ENCODE data around the gene GNG12.

The GNG12 gene

DNA sequence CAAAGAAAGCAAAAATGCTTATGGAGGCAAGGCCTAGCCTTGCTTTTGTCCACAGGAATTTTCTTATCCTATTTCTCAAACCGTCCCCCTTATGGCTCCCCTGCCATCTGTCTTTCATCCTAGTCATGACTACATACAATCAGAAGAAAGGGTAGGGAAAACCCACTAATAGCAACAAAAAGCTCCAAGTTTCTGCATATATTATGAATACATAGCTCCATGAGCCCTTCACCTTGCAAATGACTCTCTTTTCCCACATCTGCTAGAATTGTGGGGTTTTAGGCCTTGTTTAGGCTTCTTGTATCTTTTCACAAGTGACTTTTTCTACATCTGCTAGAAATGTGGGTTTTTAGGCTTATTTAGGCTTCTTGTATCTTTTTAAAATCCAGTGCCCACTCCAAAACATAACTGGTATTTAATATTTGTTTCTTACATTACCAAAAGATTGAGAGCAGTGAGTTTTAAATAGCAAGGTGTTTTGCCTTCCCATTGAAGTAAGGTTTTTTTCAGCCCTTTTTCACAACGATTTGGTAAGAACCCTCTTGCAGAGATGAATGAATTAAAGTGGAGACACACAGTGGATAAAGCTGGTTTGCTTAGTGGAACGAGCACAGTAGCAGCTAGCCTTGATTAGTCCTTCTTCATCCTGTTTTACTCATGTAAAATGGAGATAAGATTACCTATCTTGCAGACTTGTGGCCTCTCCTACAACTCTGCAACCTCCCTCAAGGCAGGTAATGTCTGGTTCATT lies 143.8 kb downstream of the GNG12 start:
- H3K27me3 ChIP-seq (ENCODE audit: insufficient read depth, low read depth): no peaks in the 10 kb centered on the region
- H3K4me2 ChIP-seq: no peak overlapping the region
- H3K9ac ChIP-seq: no peak overlapping the region

DNA sequence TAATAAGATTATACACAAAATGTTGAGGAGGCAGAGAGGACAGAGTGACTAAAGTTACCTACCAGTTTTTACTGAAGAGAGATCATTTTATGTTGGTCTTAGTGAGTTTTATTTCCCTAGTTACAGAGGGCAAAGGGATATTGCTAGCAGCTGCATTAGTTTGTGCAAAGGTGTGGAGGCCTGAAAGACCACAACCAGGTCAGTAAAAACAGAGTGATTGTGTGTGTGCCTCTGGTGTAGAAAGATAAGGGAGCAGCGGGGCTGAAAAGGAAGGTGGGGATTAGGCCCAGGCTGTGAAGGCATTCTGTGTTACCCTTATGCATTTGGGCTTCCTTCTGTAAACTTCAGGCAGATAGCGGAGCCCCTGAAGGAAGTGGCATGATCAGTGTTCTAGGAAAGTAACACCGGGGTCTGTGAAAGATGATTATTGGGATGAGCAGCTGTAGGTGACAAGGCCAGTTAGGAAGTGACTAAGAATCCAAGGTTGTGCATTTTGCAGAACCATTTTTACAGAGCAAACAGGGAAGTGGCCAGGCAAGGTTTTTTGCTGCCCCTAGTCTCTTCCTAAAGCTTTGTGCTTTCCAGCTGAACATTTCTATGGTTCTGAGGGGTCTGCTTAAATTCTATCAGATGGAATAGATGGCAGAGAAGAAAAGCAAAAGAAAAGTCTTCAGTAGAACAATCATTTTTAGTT lies 144.6 kb downstream of the GNG12 start:
- no peaks in the 10 kb centered on the region for H3K27me3 ChIP-seq (ENCODE audit: insufficient read depth, low read depth)
- H3K4me1 ChIP-seq (ENCODE audit: low read depth, poor library complexity, severe bottlenecking): peaks cover 22% of the 10 kb centered on the region
- H3K4me2 ChIP-seq: no peak overlapping the region
- no peak overlapping the region for H3K27ac ChIP-seq
- 0 out of 2 replicates have a peak, but pooled peaks cover 12% of the 10 kb centered on the region for H3K36me3 ChIP-seq (ENCODE audit: insufficient read depth)
- H2AFZ ChIP-seq (ENCODE audit: low read depth): no peak overlapping the region
- H4K20me1 ChIP-seq (ENCODE audit: insufficient read depth): 0 out of 2 replicates have a peak, but pooled peaks cover 4% of the 10 kb centered on the region
- no peak overlapping the region for H3K4me3 ChIP-seq (IDR thresholded peaks at IDR 0.05; ENCODE audit: insufficient read depth, low read depth, low read length)
- no peak for TF ChIP-seq CTCF (conservative IDR thresholded peaks at IDR 0.05; ENCODE audit: low read depth, low read length)
- peaks cover 27% of the 10 kb centered on the region; the same call in 1 of the 2 replicates for H3K79me2 ChIP-seq (ENCODE audit: insufficient read depth, low read depth)
- no peak overlapping the region for H3K9ac ChIP-seq

More for the DNA sequence above, 143.8 kb downstream of the GNG12 start:
- Histone ChIP-seq H3K79me2 (ENCODE audit: insufficient read depth, low read depth) (peaks cover 27% of the 10 kb centered on the region; the same call in 1 of the 2 replicates), H3K36me3 (ENCODE audit: insufficient read depth) (0 out of 2 replicates have a peak, but pooled peaks cover 12% of the 10 kb centered on the region), H2AFZ (ENCODE audit: low read depth) (no peak overlapping the region), H3K4me3 (IDR thresholded peaks at IDR 0.05; ENCODE audit: insufficient read depth, low read depth, low read length) (no peak overlapping the region), H4K20me1 (ENCODE audit: insufficient read depth) (0 out of 2 replicates have a peak, but pooled peaks cover 4% of the 10 kb centered on the region), H3K4me1 (ENCODE audit: low read depth, poor library complexity, severe bottlenecking) (peaks cover 15% of the 10 kb centered on the region), H3K27ac (no peak overlapping the region)
- TF ChIP-seq CTCF (conservative IDR thresholded peaks at IDR 0.05; ENCODE audit: low read depth, low read length): no peak

DNA sequence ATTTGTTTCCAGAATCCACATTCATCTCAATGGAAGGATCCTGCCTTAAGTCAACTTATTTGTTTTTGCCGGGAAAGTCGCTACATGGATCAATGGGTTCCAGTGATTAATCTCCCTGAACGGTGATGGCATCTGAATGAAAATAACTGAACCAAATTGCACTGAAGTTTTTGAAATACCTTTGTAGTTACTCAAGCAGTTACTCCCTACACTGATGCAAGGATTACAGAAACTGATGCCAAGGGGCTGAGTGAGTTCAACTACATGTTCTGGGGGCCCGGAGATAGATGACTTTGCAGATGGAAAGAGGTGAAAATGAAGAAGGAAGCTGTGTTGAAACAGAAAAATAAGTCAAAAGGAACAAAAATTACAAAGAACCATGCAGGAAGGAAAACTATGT lies 145.6 kb downstream of the GNG12 start:
- Histone ChIP-seq H4K20me1 (ENCODE audit: insufficient read depth) (0 out of 2 replicates have a peak, but pooled peaks cover 4% of the 10 kb centered on the region), H3K4me3 (IDR thresholded peaks at IDR 0.05; ENCODE audit: insufficient read depth, low read depth, low read length) (no peak overlapping the region), H3K79me2 (ENCODE audit: insufficient read depth, low read depth) (peaks cover 27% of the 10 kb centered on the region; the same call in 1 of the 2 replicates), H3K27me3 (ENCODE audit: insufficient read depth, low read depth) (no peaks in the 10 kb centered on the region), H3K27ac (peak overlapping the region; percentile 63; the same call in 1 of the 2 replicates), H3K4me1 (ENCODE audit: low read depth, poor library complexity, severe bottlenecking) (peaks cover 25% of the 10 kb centered on the region), H3K4me2 (peak overlapping the region; percentile 54), H3K36me3 (ENCODE audit: insufficient read depth) (0 out of 2 replicates have a peak, but pooled peaks cover 12% of the 10 kb centered on the region), H2AFZ (ENCODE audit: low read depth) (no peak overlapping the region), H3K9ac (peak overlapping the region; percentile 6; the same call in 1 of the 2 replicates)
- no peak for TF ChIP-seq CTCF (conservative IDR thresholded peaks at IDR 0.05; ENCODE audit: low read depth, low read length)

DNA sequence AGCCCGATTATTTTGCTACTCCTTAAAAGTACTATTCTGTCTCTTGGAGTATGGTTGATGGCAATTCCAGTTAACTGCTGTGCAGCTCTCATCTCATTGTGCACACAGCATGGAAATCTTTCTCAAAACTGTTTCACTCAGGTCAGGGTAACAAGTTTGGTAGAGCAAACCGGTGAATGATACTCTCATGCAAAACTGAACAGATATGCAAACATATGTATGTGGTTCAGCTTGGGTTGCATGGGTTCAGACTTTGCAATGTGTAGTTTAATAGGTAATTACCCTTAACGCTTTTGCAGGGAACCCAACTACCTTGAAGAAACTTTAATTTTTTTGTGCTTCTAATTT lies 146.1 kb downstream of the GNG12 start:
- Histone ChIP-seq H4K20me1 (ENCODE audit: insufficient read depth) (0 out of 2 replicates have a peak, but pooled peaks cover 4% of the 10 kb centered on the region), H3K4me1 (ENCODE audit: low read depth, poor library complexity, severe bottlenecking) (peaks cover 25% of the 10 kb centered on the region), H3K27me3 (ENCODE audit: insufficient read depth, low read depth) (no peaks in the 10 kb centered on the region), H3K36me3 (ENCODE audit: insufficient read depth) (0 out of 2 replicates have a peak, but pooled peaks cover 12% of the 10 kb centered on the region), H3K9ac (peak overlapping the region; percentile 81; the same call in 1 of the 2 replicates), H3K4me3 (IDR thresholded peaks at IDR 0.05; ENCODE audit: insufficient read depth, low read depth, low read length) (peak overlapping the region; percentile 10), H3K79me2 (ENCODE audit: insufficient read depth, low read depth) (peaks cover 27% of the 10 kb centered on the region; the same call in 1 of the 2 replicates), H3K27ac (peak overlapping the region; percentile 63), H3K4me2 (peak overlapping the region; percentile 54), H2AFZ (ENCODE audit: low read depth) (no peak overlapping the region)
- no peak for TF ChIP-seq CTCF (conservative IDR thresholded peaks at IDR 0.05; ENCODE audit: low read depth, low read length)
